ENCODE results near the gene TRIM42. TPM values are rescaled to one million over a fixed set of nuclear protein-coding genes. Genes with fewer than 3 reads are reported as not detected.

TRIM42 gene
- total RNA-seq, 1 donor from 2014 or later: not detected

DNA sequence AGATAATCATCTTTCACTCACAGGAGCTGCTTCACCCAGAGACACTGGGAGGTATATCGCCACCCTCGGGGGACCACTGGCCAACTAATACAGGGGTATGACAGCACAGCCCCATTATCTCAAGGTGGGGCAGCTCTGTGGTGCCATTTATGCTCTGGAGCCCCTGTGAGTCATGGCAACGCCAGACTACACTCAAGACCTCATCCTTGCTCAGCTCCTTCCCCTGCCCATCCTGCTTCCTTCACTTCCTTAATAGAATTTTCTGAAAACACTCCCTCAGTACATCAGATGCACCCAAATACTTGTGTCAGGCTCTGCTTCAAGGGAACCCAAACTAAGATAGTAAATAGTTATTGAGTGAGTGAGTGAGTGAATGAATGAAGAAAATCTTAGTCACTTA lies 45.7 kb downstream of the TRIM42 start:
- no peak overlapping the region for H3K4me3 Mint-ChIP-seq (ENCODE audit: unreplicated experiment)

DNA sequence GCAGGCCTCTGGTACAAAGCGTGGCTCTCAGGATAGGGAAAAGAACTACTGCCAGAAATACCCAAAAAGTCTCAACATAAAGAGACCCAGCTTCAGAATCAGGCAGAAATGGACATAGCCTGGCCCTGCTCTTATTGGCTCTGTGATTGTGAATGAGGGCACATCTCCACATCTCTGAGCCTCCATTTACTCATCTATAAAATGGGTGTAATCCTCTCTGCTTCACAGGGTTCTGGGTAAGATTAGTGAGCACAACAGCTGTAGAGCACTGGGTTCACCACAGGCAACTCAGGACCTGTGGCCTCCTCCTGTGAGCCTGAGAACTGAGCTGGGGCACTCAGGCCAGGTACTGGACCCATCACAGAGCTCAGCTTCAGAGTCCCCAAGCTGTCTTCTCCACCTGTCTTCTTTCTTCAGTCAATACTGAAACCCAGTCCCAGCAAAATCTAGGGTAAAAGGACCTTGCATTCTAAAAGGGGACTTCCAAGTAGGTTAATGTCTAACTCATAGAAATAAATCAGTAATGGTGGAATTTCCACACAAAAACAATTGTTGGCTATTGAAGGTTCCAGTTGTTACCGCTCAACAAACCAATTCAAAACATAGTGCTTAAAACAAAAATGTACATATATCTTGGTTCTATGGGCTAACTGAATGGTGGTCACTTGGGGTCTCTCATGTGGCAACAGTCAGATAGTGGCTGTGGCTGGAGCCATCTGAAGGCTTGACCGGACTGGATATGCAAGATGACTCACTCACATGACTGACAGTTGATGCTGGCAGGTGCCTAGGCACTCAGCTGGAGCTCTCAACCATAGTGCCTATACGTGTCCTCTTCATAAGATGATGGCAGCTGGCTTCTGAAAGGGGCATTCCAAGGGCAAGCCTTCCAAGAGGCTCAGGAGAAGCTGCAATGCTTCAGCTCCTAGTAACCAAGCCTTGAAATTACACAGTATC lies 47.3 kb downstream of the TRIM42 start:
- no peak for DNase-seq
- Mint-ChIP-seq H3K4me3 (ENCODE audit: unreplicated experiment) (no peak overlapping the region), H3K27me3 (ENCODE audit: unreplicated experiment) (no peaks in the 10 kb centered on the region), H3K36me3 (ENCODE audit: unreplicated experiment) (no peaks in the 10 kb centered on the region), H3K27ac (ENCODE audit: unreplicated experiment) (no peak overlapping the region), H3K4me1 (ENCODE audit: low read depth, unreplicated experiment) (peaks cover 9% of the 10 kb centered on the region), H3K9me3 (ENCODE audit: unreplicated experiment) (peaks cover 1% of the 10 kb centered on the region)
- TF ChIP-seq, protein P1, sequence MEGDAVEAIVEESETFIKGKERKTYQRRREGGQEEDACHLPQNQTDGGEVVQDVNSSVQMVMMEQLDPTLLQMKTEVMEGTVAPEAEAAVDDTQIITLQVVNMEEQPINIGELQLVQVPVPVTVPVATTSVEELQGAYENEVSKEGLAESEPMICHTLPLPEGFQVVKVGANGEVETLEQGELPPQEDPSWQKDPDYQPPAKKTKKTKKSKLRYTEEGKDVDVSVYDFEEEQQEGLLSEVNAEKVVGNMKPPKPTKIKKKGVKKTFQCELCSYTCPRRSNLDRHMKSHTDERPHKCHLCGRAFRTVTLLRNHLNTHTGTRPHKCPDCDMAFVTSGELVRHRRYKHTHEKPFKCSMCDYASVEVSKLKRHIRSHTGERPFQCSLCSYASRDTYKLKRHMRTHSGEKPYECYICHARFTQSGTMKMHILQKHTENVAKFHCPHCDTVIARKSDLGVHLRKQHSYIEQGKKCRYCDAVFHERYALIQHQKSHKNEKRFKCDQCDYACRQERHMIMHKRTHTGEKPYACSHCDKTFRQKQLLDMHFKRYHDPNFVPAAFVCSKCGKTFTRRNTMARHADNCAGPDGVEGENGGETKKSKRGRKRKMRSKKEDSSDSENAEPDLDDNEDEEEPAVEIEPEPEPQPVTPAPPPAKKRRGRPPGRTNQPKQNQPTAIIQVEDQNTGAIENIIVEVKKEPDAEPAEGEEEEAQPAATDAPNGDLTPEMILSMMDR (IDR thresholded peaks at IDR 0.05; ENCODE audit: partially characterized antibody, unreplicated experiment): no peak

More for the DNA sequence above, 45.7 kb downstream of the TRIM42 start:
- no peak overlapping the region for H3K27ac Mint-ChIP-seq (ENCODE audit: unreplicated experiment)
- peaks cover 1% of the 10 kb centered on the region for H3K9me3 Mint-ChIP-seq (ENCODE audit: unreplicated experiment)
- TF ChIP-seq, protein P1 (IDR thresholded peaks at IDR 0.05; ENCODE audit: partially characterized antibody, unreplicated experiment): no peak
- no peaks in the 10 kb centered on the region for H3K27me3 Mint-ChIP-seq (ENCODE audit: unreplicated experiment)
- DNase-seq: no peak
- peaks cover 16% of the 10 kb centered on the region for H3K4me1 Mint-ChIP-seq (ENCODE audit: low read depth, unreplicated experiment)
- no peaks in the 10 kb centered on the region for H3K36me3 Mint-ChIP-seq (ENCODE audit: unreplicated experiment)

- no peak overlapping the region for H3K27ac Mint-ChIP-seq (ENCODE audit: unreplicated experiment)
- no peak overlapping the region for H3K4me3 Mint-ChIP-seq (ENCODE audit: unreplicated experiment)
- peaks cover 1% of the 10 kb centered on the region for H3K9me3 Mint-ChIP-seq (ENCODE audit: unreplicated experiment)
- no peak for DNase-seq
- H3K4me1 Mint-ChIP-seq (ENCODE audit: low read depth, unreplicated experiment): peaks cover 6% of the 10 kb centered on the region
- TF ChIP-seq, protein P1 (IDR thresholded peaks at IDR 0.05; ENCODE audit: partially characterized antibody, unreplicated experiment): no peak
- no peaks in the 10 kb centered on the region for H3K36me3 Mint-ChIP-seq (ENCODE audit: unreplicated experiment)
- no peaks in the 10 kb centered on the region for H3K27me3 Mint-ChIP-seq (ENCODE audit: unreplicated experiment)
Observed at GRCh38 chr3:140726066-140726465, 48.2 kb downstream of the TRIM42 start.

- Mint-ChIP-seq H3K9me3 (ENCODE audit: unreplicated experiment) (no peaks in the 10 kb centered on the region), H3K27ac (ENCODE audit: unreplicated experiment) (no peak overlapping the region), H3K4me1 (ENCODE audit: low read depth, unreplicated experiment) (peaks cover 6% of the 10 kb centered on the region), H3K27me3 (ENCODE audit: unreplicated experiment) (no peaks in the 10 kb centered on the region), H3K36me3 (ENCODE audit: unreplicated experiment) (no peaks in the 10 kb centered on the region), H3K4me3 (ENCODE audit: unreplicated experiment) (no peak overlapping the region)
- TF ChIP-seq, protein P1 (IDR thresholded peaks at IDR 0.05; ENCODE audit: partially characterized antibody, unreplicated experiment): no peak
- DNase-seq: no peak
Observed at GRCh38 chr3:140727886-140728285, 50.0 kb downstream of the TRIM42 start.

Measured in glutamatergic neuron (in vitro differentiated cells).